ENCODE results near the gene GARRE1.
A peak's percentile ranks its signal among the peaks of the same experiment; 100 is the strongest.
"Not testable (repeated sequence)": the region's sequence is repeated elsewhere in the genome, so short reads cannot be mapped to it uniquely, and the experiment has no call there.

GARRE1 gene

GRCh38 chr19:34277244-34277643, 22.9 kb downstream of the GARRE1 start:
- H3K27ac ChIP-seq: peak overlapping the region in 8 of 21 experiments; percentile 3 to 34 (median 20)
- H3K4me3 ChIP-seq: no peak overlapping the region

- H3K4me3 ChIP-seq: no peak overlapping the region
- no peak overlapping the region for H3K27ac ChIP-seq
Measured at GRCh38 chr19:34278783-34279182, 24.4 kb downstream of the GARRE1 start.

DNA sequence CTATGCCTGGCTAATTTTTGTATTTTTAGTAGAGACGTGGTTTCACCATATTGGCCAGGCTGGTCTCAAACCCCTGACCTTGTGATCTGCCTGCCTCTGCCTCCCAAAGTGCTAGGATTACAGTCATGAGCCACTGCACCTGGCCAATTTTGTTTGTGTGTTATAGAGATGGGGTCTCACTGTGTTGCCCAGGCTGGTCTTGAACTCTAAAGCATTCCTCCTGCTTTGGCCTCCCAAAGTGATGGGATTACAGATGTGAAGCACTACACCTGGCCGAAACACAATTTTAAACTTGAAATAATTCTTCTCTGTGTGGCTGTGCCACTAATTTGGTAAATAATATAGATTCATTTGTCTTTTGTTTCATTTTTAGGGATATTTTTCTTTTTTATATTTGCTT, 27.1 kb downstream of the GARRE1 start:
- not testable (repeated sequence) for H3K27ac ChIP-seq

DNA sequence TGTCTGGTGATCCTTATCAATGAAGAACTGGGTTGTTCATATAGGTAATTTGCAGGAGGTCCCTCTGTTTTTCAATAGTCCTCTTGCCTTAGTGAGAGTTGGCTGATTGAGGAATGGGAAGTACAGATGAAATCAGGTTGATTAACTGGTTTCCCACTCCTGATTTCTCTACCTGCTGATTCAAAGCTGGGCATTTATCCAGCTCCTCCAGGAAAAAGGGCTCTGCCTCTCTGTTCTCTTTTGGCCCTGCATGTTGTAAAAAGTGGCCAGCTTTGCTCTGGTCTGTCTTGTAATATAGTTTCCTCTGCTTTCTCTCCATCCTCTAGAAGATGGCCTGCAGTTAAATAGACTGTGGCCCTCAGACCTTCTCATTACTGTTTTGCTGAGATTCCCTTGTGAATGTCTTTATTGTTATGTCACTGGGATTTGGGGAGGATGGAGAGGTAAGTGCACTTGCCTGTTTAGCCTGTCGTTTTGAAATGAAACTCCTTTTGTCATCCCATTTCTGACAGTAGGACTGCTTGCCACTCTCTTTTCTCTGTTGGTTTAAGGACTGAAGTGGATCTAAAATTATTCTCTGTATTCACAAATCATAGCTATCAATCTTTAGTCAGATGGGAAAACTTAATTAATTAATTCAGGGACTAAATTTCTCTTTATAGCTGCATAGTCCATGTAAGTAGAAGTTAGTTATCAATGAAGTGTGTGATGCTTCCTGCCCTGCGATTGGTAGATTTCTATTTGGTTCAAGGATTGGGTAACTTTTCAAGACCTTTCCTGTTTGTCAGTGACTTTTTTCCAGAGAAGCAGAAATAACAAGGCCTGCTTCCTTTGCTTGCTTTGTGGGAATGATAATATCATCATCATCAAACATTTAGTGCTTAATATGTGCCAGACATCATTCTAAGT, 28.5 kb downstream of the GARRE1 start:
- peak overlapping the region in 11 of 21 experiments; percentile 16 to 56 (median 26) for H3K27ac ChIP-seq

More for the DNA sequence above, 27.1 kb downstream of the GARRE1 start:
- H3K4me3 ChIP-seq: not testable (repeated sequence)

DNA sequence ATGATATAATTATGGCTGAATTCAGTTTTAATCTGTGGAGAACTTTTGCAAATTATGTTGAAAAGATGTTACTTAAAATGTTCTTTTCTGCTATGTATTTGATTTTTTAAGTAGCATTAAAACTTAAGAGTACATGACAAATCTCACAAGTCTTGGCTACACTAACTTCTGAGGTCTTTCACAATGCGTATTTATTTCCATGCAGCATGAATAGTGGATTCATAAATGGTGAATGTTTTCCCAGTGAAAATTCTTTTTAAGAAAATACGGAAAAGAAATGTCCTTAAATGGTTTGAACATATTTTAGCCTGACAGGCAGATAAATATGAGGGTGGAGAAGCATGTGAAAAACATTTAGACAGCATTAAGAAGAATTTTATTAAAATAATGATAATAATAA, 30.2 kb downstream of the GARRE1 start:
- no peak overlapping the region for H3K27ac ChIP-seq
- H3K4me3 ChIP-seq: no peak overlapping the region

More for the DNA sequence above, 28.5 kb downstream of the GARRE1 start:
- H3K4me3 ChIP-seq: no peak overlapping the region

DNA sequence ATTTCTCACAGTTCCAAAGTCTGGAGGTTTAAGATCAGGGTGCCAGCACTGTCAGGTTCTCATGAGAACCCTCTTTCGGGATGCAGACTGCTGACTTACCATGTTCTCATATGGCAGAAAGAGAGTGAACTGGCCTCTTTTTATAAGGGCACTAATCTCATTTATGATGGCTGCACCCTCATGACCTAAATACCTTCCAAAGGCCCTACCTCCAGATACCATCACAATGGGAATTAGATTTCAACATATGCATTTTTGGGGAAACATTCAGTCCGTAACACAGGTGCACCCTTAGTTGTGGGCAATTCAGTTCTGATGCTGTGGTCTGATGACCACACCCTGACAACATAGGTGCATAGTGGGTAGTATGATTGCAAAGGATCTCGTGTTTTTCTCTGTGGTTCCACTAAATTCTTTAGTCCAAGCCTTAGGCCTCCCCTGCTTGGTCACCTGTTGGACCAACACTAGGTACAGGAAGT, 33.3 kb downstream of the GARRE1 start:
- Histone ChIP-seq H3K27ac (no peak overlapping the region), H3K4me3 (no peak overlapping the region)

- no peak overlapping the region for H3K4me3 ChIP-seq
- H3K27ac ChIP-seq: no peak overlapping the region
Measured at GRCh38 chr19:34288381-34288780, 34.0 kb downstream of the GARRE1 start.

DNA sequence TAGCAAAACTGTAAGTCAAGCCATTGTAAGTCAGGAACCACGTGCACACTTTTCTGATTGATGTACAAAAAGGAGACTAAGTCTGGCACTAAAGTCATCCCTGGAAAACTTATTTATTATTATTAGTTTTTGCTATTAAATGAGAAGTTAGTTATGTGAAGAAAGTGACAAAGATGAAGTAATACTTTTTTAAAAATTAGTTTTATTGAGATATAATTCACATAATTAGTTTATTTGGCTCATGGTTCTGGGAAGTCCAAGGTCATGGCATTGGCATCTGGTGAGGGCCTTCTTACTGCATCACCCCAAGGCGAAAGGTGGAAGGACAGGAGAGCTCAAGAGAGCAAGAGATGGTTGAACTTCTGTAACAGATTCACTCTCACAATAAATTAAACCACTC, 36.9 kb downstream of the GARRE1 start:
- Histone ChIP-seq H3K4me3 (no peak overlapping the region), H3K27ac (no peak overlapping the region)

- H3K27ac ChIP-seq: no peak overlapping the region
Measured at GRCh38 chr19:34295103-34295502, 40.7 kb downstream of the GARRE1 start.

DNA sequence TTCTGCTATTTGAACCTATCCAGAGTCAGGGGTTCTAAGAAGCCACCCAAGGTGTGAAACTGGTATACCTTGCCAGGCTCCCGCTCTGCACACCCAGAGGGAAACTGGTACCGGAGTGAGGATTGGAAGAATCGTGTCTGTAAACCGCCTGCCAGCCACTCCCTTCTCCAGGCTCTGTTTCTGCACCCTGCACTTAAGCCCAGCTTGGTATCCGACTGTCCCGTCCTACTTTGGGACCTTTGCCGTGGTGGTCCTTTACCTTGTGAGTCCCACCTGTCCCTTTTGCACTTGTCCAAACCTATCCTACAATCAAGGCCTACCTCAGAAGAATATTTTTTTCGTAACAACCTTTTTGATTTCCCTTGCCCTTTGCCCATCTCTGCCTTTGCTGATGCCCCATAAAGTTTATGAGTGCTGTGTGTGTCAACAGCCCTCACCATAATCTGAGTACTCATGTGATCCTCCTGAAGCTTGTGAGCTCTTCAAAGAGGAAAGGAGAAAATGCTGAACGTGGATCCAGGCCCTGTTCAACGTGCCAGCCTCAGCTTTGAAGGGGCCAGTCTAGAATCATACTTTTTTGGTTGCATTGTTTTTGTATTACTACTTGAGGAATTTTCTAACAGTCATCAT, 44.7 kb downstream of the GARRE1 start:
- Histone ChIP-seq H3K27ac (no peak overlapping the region), H3K4me3 (no peak overlapping the region)

More at GRCh38 chr19:34295103-34295502, 40.7 kb downstream of the GARRE1 start:
- H3K4me3 ChIP-seq: no peak overlapping the region

- Histone ChIP-seq H3K4me3 (no peak overlapping the region), H3K27ac (no peak overlapping the region)
Measured at GRCh38 chr19:34299576-34299975, 45.2 kb downstream of the GARRE1 start.

DNA sequence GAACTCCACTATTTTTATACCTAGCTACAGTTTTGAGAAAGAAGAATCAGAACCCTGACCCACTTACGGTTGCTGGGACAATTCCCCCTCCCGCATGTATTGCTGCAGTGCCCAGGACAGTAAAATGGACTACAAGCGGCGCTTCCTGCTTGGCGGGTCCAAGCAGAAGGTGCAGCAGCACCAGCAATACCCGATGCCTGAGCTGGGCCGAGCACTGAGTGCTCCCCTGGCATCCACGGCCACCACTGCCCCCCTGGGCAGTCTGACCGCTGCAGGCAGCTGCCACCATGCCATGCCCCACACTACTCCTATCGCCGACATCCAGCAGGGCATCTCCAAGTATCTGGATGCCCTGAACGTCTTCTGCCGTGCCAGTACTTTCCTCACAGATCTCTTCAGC, 46.0 kb downstream of the GARRE1 start:
- Histone ChIP-seq H3K27ac (no peak overlapping the region), H3K4me3 (no peak overlapping the region)

DNA sequence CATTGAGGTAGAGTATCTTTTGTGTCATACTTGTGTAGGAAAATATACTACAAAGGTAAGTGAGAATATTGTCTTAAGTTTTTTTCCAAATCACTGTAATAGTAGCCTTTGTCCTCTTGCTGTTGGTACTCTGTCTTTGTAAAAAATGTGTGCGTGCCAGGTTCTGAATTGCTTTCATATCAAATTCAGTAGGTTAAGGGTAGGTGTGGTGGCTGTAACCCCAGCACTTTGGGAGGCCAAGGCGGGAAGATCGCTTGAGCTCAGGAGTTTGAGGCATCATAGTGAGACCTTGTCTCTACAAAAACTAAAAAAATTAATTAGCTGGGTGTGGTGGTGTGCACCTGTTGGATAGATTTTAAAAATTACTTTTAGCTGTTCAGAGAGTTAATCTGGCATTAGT, 46.6 kb downstream of the GARRE1 start:
- H3K27ac ChIP-seq: no peak overlapping the region
- no peak overlapping the region for H3K4me3 ChIP-seq
